ENCODE measurements around the gene ARMH3.
"Not testable (repeated sequence)": the region's sequence is repeated elsewhere in the genome, so short reads cannot be mapped to it uniquely, and the experiment has no call there.

Gene ARMH3

GRCh38 chr10:102040305-102041050 lies 15.5 kb downstream of the ARMH3 start:
- no peak for TF ChIP-seq TAF1 (IDR thresholded peaks at IDR 0.05; ENCODE audit: borderline replicate concordance, low read depth, low read length)
- no peak for TF ChIP-seq POLR2AphosphoS5 (IDR thresholded peaks at IDR 0.05; ENCODE audit: low read depth, low read length)
- no peak for TF ChIP-seq POLR2A (IDR thresholded peaks at IDR 0.05; ENCODE audit: low read depth, low read length)
- FAIRE-seq: no peak
- no peak for DNase-seq (ENCODE audit: insufficient read length)

- no peak for FAIRE-seq
- DNase-seq (ENCODE audit: insufficient read length): no peak
- no peak for TF ChIP-seq POLR2A (IDR thresholded peaks at IDR 0.05; ENCODE audit: low read depth, low read length)
- no peak for TF ChIP-seq POLR2AphosphoS5 (IDR thresholded peaks at IDR 0.05; ENCODE audit: low read depth, low read length)
- TF ChIP-seq TAF1 (IDR thresholded peaks at IDR 0.05; ENCODE audit: borderline replicate concordance, low read depth, low read length): no peak
These were observed 17.6 kb downstream of the ARMH3 start for GRCh38 chr10:102038410-102038809.

- DNase-seq (ENCODE audit: insufficient read length); FAIRE-seq: not testable (repeated sequence)
These were observed 20.2 kb downstream of the ARMH3 start for GRCh38 chr10:102035807-102036206.

- DNase-seq (ENCODE audit: insufficient read length) (no peak), FAIRE-seq (no peak)
- TF ChIP-seq TAF1 (IDR thresholded peaks at IDR 0.05; ENCODE audit: borderline replicate concordance, low read depth, low read length) (no peak), POLR2A (IDR thresholded peaks at IDR 0.05; ENCODE audit: low read depth, low read length) (no peak)
These were observed 22.2 kb downstream of the ARMH3 start for GRCh38 chr10:102033787-102034186.

GRCh38 chr10:102027261-102027660 lies 28.7 kb downstream of the ARMH3 start:
- no peak for TF ChIP-seq POLR2AphosphoS5 (IDR thresholded peaks at IDR 0.05; ENCODE audit: low read depth, low read length)
- no peak for TF ChIP-seq POLR2A (IDR thresholded peaks at IDR 0.05; ENCODE audit: low read depth, low read length)

GRCh38 chr10:102024799-102025198 lies 31.2 kb downstream of the ARMH3 start:
- no peak for DNase-seq (ENCODE audit: insufficient read length)
- TF ChIP-seq POLR2AphosphoS5 (IDR thresholded peaks at IDR 0.05; ENCODE audit: low read depth, low read length) (no peak), POLR2A (IDR thresholded peaks at IDR 0.05; ENCODE audit: low read depth, low read length) (no peak)
- FAIRE-seq: no peak

More at GRCh38 chr10:102027261-102027660, 28.7 kb downstream of the ARMH3 start:
- no peak for DNase-seq (ENCODE audit: insufficient read length)
- no peak for FAIRE-seq

GRCh38 chr10:102020938-102021337 lies 35.0 kb downstream of the ARMH3 start:
- no peak for DNase-seq (ENCODE audit: insufficient read length)
- TF ChIP-seq POLR2AphosphoS5 (IDR thresholded peaks at IDR 0.05; ENCODE audit: low read depth, low read length) (no peak), POLR2A (IDR thresholded peaks at IDR 0.05; ENCODE audit: low read depth, low read length) (no peak), TAF1 (IDR thresholded peaks at IDR 0.05; ENCODE audit: borderline replicate concordance, low read depth, low read length) (no peak)
- FAIRE-seq: no peak

GRCh38 chr10:102017295-102017694 lies 38.7 kb downstream of the ARMH3 start:
- no peak for FAIRE-seq
- DNase-seq (ENCODE audit: insufficient read length): no peak
- TF ChIP-seq POLR2A (IDR thresholded peaks at IDR 0.05; ENCODE audit: low read depth, low read length) (no peak), POLR2AphosphoS5 (IDR thresholded peaks at IDR 0.05; ENCODE audit: low read depth, low read length) (no peak), TAF1 (IDR thresholded peaks at IDR 0.05; ENCODE audit: borderline replicate concordance, low read depth, low read length) (no peak)

GRCh38 chr10:102016416-102016815 lies 39.6 kb downstream of the ARMH3 start:
- TF ChIP-seq POLR2A (IDR thresholded peaks at IDR 0.05; ENCODE audit: low read depth, low read length): no peak
- no peak for DNase-seq (ENCODE audit: insufficient read length)

GRCh38 chr10:102010961-102011360 lies 45.0 kb downstream of the ARMH3 start:
- TF ChIP-seq POLR2A (IDR thresholded peaks at IDR 0.05; ENCODE audit: low read depth, low read length) (no peak), POLR2AphosphoS5 (IDR thresholded peaks at IDR 0.05; ENCODE audit: low read depth, low read length) (no peak), TAF1 (IDR thresholded peaks at IDR 0.05; ENCODE audit: borderline replicate concordance, low read depth, low read length) (no peak)
- DNase-seq (ENCODE audit: insufficient read length) (no peak), FAIRE-seq (no peak)

More at GRCh38 chr10:102016416-102016815, 39.6 kb downstream of the ARMH3 start:
- no peak for FAIRE-seq

GRCh38 chr10:102009801-102010425 lies 46.1 kb downstream of the ARMH3 start:
- DNase-seq (ENCODE audit: insufficient read length) (no peak), FAIRE-seq (peak; percentile 98)
- TF ChIP-seq TAF1 (IDR thresholded peaks at IDR 0.05; ENCODE audit: borderline replicate concordance, low read depth, low read length) (no peak), POLR2AphosphoS5 (IDR thresholded peaks at IDR 0.05; ENCODE audit: low read depth, low read length) (no peak), POLR2A (IDR thresholded peaks at IDR 0.05; ENCODE audit: low read depth, low read length) (no peak)

- FAIRE-seq (peak; percentile 82), DNase-seq (ENCODE audit: insufficient read length) (no peak)
- no peak for TF ChIP-seq POLR2AphosphoS5 (IDR thresholded peaks at IDR 0.05; ENCODE audit: low read depth, low read length)
These were observed 48.2 kb downstream of the ARMH3 start for GRCh38 chr10:102007796-102008195.

GRCh38 chr10:102007031-102007430 lies 48.9 kb downstream of the ARMH3 start:
- not testable (repeated sequence) for FAIRE-seq; DNase-seq (ENCODE audit: insufficient read length)

All from GM12892 (cell line).